ENCODE results near the gene MAGEF1. TPM values are rescaled to one million over a fixed set of nuclear protein-coding genes. Genes with fewer than 3 reads are reported as not detected.

MAGEF1 gene
- total RNA-seq, 1 experiment from 2014 or later = 76.3 TPM

DNA sequence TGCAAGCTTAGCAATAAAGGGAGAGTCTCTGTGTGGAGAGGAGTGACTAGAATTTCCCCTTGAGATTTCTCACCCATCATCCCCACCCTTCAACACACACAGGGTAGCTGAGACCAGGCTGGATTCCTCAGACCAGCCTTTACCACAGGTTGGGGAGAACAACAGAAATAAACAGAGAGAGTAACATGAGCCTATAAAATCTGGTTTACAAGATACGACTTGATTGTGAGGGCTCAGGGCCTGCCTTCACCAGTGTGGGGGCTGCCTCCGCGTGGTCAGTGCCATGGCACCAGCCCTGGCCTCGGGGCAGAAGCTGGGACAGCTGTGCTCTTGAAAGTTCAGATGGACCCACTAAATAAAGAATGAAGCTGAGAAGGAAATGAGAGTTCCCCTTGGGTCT lies 14.6 kb upstream of the MAGEF1 start:
- DNase-seq (ENCODE audit: low read depth) = no peak

DNA sequence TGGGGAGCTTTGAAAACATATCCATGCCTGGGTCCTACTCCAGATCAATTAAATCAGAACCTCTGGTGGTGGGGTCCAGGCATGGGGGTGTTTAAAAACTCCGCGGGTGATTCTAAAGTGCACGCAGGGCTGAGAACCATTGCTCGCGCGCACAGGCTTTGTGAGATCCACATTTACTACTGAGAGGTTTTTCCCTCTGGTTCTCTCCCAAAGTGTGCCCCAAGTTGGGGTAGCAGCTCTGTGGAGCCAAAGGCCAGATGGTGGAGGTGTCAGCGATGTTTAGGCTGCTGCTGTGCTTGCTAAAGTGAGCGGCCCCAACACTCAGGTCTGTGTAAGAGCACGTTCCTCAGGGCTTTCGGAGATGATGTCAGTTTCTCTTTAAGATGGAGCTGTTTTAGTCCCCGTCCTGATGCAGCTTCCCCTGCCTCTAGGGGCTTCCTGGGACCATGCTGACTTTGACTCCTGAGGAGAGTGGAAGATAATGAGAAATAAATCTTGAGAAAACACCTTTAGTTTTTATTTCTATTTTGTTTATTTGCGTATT lies 13.4 kb upstream of the MAGEF1 start:
- no peak for DNase-seq (ENCODE audit: low read depth)

DNA sequence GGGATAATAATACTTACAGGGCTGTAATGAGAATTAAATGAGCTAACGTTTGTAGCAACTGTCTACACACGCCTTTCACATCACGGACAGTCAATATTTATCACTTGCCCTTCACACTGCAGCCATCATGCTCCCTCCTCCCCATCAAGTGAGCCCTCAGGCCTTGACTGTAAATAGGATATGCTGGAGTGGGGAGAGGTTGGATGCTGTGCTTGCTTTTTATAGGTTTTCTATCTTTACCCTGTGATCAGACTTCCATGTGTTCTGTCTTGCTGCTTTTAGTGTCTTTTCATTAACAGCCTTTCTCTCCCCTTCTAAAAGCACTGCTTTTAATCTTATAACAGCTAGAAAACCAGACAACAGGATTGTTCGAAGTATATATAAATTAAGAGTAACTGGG lies 12.8 kb upstream of the MAGEF1 start:
- no peak for DNase-seq (ENCODE audit: low read depth)

DNA sequence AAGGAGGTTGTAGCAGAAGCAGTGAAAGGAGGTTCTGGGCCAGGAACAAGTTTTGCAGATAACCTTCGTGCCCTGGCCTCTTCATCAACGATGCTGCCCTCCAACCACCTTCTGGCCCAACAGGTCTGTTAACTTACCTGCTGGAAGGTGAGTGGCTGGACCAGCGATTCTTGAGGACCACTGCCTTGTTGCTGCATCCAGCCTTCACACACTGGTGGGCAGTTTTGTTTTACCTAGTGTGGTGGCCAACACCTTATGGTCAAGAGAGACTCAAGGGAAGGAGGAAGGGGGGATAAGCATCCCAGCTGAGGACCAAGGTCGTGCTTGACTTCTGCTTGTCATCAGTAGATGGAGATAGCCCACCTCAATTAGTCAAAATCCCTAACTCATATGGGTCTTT lies 7.8 kb upstream of the MAGEF1 start:
- no peak for DNase-seq (ENCODE audit: low read depth)

DNA sequence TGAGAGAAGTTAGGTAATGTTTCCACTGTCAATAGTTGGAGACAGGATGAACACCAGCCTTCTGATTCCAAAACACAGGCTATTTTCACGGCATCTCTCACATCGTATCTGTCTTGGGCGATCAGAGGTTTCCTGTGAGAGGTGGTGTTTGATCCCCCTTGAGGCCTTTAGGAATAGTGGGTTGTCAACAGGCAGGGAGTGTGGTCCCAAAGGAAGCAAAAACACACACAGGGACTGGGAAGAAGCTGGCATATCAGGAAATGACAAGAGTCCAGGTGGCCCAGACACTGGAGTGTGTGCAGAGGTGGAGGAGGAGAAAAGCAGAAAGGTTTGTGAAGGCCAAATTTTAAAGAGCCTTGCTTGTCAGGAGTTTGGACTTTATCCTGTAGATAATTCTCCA lies 6.6 kb upstream of the MAGEF1 start:
- DNase-seq (ENCODE audit: low read depth) = no peak

DNA sequence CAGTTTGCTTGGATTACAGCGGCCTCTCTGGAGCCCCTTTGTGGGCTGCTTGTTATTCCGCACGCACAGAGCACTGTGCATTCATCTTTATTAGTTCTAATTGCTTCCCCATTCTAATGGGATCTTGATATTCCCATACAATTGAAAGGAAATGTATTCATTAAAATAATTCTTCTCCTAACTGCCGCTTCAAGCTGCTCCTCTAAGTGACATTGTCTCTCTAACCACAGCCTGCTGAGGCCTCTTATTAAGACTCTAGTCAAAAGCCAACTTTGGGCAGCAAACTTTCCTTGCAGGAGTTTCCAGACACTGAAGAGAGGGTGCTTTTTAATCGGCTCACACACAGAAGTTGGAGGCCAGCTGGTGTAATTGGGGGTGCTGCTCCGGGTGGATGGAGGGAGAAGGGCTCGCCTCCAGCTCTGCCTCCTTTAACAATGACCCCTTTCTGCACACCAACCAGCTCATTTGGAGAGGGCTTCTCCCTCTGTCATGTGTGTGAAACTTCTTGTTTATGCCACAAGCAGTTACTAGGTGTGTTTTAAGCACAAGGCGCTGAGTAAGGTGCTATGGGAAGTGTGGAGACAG lies 5.6 kb upstream of the MAGEF1 start:
- DNase-seq (ENCODE audit: low read depth) = no peak

DNA sequence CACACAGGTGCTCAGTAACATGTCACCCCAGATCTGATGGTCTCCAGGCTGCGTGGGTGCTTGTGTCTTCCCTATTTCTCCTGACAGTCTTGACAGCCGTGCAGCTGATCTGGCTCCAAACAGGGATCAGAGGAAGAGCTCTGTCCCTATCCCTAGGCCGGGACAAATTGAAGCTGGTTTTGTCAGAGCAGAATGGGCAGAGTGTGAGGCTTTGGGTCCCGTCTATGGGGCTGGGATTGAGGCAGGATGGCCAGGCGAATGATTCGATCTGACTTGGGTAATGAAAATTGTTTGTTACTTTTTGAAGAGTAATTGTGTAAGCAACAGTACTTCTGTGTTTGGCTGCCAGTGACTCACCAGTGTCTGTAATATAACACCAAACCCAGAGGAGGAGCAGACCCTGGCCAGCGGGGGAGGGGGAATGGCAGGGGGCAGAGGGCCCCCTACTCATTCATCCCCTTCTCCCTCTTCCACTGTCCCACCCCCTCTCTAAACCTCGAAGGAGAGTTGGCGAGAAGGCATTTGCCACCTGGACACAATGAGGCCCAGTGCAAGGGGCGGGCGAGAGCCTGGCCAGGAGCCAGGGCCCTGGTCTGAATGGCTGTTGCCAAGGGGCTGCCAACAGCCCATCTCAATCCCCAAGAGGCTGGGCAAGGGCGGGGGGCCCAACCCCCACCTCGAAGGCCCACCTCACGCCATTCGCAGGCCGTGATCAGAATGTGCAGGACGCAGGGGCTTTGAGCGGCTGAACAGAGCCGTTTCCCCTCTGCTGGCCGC lies 4.9 kb upstream of the MAGEF1 start:
- peak; percentile 55 for DNase-seq (ENCODE audit: low read depth)

DNA sequence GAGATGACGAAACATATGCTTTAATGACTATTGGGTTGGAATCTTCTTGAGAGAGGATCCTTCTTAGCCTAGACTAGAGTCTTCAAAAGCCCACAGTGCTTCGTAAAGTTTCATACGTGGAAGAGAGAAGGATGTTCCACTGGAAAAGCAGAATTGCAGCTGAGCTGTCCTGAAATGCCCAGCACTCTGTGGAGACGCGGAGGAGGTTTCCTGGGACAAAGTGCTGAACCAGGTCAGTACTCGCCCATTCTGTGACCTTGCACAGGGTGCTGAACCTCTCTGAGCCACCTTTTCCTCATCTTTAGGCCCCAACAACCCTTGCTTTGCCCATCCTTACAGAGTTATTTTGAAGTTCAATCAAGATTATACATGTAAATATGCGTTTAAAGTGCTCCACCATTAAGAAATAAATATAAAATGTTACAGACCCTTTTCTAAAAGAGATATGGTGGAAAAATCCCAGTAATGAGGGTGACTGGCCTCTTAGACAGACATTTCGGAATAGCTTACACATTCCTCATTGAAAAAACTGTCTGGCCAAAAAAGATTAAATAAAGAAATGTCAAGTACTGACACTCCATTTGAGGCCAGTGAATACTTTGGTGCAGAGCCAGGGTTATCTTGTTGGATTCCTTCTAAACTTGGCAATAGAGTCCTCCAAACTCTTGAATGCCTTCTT lies 4.2 kb upstream of the MAGEF1 start:
- no peak for DNase-seq (ENCODE audit: low read depth)

DNA sequence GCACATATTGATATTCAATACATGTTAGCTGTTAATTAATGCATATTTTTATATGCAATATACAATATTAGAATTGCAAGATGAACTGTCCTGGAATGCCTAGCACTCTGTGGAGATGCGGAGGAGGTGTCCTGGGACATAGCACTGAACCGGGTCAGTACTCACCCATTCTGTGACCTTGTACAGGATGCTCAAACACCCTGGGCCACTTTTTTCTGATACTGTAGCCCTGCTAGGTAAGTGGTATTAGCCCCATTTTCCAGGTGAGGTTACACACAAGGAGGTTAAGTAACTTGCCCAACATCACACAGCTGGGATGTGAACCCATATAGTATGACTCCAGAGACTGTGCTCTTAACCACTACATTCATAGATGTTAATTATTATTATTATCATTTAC lies 1.7 kb upstream of the MAGEF1 start:
- no peak for DNase-seq (ENCODE audit: low read depth)

DNA sequence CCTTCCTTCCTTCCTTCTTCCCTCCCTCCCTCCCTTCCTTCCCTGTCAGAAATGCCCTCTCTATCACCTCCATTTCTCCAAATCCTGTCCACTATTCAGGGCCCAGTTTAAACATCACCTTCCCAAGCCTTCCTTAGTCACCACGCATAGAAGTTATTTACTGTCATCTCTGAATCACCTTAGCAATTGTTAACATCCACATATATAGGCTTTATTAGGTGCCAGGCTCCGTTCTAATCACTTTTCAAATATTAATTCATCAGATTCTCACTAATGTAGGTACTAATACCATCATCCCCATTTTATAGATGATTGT lies 1.1 kb upstream of the MAGEF1 start:
- no peak for DNase-seq (ENCODE audit: low read depth)

DNA sequence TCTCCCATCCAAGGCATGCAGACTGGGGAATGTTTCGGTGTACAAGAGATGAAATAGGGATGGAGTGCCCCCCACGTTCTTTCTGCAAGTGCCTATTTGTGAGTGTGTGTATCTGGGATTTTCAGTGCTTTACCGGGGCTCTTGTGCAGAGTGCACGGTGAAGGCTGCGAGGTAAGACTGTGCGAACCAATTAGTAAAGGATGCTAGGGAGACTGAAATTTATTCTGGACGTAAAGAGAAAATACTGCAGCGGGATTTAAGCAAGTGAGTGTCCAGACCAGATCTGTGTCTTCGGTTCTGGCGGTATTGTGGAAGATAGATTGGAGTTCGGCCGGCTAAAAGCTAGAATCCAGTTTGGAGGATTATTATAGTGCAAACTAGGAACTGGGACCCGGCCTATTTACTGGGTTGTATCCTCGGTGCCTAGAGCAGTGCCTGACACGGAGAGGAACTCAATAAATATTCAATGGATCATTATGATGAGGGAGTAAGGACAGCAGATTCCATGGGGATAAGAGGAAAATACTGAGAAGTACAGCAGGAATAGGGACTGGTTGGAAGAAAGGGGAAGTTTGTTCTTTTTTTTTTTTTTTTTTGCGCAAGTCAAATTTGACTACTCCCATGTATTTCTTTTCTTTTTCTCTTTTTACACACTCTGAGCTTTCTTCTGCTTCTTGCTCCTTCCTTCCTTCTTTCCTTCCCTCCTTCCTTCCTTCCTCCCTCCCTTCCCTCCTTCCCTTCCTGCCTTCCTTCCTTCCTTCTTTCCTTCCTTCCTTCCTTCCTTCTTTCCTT lies 580 bp upstream of the MAGEF1 start:
- peak; percentile 32 for DNase-seq (ENCODE audit: low read depth)

DNA sequence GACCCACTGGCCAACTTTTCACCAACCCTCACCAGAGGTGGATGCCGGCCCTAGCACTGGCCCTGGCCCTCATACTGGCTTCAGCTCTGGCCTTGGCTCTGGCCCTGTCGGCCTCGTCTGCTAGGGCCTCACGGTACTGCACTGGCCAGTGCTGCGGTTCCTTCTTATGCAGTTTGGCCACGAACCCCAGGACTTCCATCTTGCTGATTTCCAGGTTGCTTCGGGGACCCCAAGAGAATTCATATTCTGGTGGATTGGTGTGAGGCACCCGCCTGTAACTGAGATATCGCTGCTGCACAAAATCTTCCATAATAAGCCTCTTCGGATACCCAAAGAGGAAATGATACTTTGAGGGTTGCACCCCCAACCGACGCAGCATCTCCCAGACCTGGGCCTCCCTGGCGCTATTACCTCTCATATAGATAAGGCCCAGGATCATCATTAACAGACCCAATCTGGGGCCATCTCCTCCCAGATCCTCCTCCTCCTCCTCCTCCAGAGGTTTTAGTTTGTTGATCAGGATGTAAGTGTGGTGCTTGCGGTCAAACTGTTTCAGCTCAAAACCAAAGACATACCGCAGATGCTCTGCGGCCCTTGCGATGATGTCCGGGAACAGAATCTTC lies 883 bp downstream of the MAGEF1 start:
- DNase-seq (ENCODE audit: low read depth) = peak; percentile 13

DNA sequence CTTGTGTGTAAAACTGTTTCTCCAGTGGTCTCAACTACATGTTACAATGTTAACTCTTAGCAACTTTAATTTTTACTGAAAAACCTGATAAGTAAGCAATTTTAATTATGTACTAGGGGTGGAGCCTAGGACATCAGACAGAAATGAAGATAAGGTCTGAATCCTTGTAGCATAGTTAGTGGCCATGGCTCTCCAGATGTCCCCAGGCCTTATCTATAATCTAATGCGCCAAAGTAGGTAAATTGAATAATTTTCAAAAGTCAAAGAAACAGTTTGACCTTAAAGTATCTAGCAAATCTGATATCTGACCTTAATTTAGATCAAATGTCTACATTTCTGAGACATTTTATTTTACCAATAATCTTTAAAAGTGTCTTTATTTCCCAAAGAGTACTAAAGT lies 8.2 kb downstream of the MAGEF1 start:
- DNase-seq (ENCODE audit: low read depth) = no peak

DNA sequence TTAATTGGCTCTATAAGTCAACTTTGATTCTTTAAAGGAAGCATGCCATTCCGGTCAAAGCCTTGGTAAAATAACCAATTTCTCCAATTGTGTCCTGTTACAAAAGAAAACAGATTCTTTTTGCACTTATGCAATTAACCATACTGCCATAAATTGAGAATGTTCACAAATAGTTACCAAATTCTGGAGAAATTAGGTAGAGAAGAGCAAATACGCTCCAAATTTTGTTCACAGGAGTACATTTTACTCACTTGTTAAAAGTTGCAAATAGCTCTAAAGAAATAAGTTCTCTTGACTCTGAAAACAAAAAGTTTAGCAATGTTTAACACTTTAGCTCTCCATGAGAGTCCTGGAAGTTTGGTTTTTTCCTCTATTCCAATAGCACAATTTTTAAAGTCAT lies 11.1 kb downstream of the MAGEF1 start:
- DNase-seq (ENCODE audit: low read depth) = no peak

DNA sequence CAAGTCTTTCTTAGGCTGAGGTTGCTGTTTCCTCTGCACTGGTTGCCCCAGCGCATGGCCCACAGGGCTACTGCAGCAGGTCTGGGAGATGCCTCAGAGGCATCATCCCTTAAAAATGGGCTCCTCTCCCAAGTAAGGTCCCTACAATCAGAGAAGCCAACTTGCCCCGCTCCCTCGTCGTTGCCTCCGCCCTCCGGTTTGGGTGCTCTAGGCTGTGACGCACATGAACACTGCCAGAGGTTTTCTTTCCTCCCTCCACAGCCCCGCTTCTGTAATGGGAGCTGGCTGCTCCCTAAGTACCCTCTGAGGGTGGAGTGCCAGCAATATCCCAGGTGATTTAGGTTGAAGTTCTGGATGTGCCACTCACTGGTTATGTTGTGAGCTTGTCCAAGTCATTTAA lies 14.0 kb downstream of the MAGEF1 start:
- DNase-seq (ENCODE audit: low read depth) = no peak

DNA sequence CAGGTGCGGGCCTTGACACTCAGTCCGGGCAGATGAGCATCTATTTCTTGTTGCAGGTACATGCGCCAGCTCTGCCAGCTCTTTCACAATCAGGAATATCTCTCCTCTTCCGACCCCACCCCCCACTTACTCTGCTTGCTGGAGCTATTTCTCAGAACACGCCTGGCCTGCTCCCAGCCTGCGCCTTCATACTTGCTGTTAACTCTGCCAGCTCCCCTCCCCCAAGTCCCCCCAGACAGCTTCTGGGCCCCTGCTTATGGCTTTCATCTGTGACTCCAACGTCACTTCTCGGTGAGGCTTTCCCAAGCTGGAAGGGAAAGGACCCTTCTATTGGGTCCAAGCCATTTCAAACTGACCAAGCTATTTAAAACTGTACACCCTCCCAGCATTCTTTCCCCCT lies 15.2 kb downstream of the MAGEF1 start:
- no peak for DNase-seq (ENCODE audit: low read depth)

DNA sequence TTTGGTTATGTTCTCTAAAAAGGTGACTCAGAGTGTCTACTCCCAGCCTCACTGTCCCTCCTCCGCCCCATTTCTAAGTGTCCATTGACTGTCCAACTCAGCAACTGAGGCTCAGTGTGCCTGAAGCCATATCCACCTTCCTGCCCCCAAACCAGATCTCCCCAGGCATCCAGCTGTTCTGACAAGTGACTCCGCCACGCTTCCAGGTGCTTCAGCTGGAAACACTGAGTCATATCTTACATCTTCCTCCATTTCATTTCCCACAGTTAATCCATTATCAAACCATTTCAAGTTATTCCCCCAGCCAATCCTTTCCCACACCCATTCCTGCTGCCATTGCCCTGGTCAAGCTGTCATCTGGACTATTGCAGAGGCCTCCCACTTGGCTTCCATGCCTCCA lies 17.1 kb downstream of the MAGEF1 start:
- DNase-seq (ENCODE audit: low read depth) = peak; percentile 20

DNA sequence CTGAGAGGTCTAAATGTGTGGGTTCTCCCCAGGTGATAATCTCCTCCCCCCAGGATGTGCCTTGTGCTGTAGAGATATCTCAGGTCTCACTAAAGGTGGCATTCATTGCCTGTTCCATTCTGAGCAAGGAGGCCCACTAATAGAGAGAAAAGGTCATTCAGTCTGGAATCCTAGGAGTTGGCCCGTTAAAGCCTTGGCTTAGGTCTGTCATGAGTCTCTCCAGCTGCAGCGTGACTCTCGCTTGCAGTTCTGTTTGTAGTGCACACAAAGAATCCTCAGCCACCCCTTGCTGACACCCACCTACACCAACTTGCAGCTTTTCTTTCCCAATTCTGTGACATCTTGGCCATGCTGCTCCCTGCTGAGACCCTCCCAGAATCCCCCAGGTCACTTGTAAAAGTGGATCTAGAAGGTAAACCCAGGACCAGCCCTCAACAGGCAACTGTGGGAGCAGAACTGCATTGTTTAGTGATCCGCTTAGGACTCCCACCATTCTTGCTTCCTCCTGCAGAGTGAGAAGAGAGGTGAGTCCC lies 17.7 kb downstream of the MAGEF1 start:
- no peak for DNase-seq (ENCODE audit: low read depth)

DNA sequence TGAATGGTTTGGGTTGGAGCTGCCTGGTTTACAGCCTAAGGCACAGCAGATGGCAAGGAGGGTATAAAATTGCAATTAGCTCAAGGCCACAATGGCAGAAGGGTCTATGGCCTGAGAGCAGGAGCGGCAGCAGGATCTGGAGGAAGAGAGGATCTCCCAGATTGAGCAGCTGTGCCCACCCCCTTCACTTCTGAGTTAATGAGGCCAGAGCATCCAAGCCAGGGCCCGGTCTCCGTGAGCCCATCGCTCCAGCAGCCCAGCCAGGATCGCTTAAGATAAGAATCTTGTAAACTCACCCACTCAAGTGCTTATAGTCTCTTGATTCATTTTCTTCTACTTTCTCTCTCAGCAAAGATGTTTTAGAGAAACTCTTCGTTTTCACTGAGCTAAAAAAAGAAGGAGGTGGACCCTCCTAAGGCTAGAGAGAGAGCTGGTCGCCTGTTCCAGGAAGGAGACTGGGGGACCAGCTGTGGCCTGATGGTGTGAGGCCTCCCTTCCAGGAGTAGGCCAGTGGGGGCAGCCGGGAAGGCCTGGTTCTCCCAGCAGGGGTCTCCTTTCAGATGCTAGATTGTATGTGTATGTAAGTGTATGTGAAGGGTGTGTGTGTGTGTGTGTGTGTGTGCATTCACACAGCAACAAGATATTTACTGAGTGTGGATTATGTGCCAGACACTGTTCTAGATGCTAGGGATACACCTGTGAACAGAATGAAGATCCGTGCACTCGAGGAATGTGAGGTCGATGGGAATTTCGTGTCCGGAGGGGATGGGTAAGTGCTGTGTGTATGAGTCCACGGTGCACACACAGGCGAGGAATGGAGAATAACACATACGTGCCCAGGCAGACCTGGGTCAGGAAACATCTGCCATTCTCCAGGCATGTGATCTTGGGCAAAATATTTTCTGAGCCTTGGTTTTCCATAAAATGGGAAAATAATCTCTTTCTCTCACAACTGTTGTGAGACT lies 18.6 kb downstream of the MAGEF1 start:
- DNase-seq (ENCODE audit: low read depth) = no peak

Data from HT1080 (cell line).